NCI-H82 (cell line): ENCODE data around the gene TPP2.

Experiments
- DNase-seq: peaks from one replicate; lab custom pipeline; 2025; lab: John Stamatoyannopoulos, UW

The TPP2 gene

GRCh38 chr13:102596147-102597028 is at the start of gene TPP2:
TSS of gene TPP2 (plus strand) at chr13:102596986. CDS start at chr13:102597039, 53 bp downstream.
- DNase-seq = peak; percentile 99

- DNase-seq = no peak
Measured at GRCh38 chr13:102548811-102549210, 48.0 kb upstream of the TPP2 start.

- no peak for DNase-seq
Measured at GRCh38 chr13:102550507-102550906, 46.3 kb upstream of the TPP2 start.

GRCh38 chr13:102555914-102556553 is 40.8 kb upstream of the TPP2 start:
- peak; percentile 84 for DNase-seq

GRCh38 chr13:102556806-102557205 is 40.0 kb upstream of the TPP2 start:
- peak; percentile 40 for DNase-seq

GRCh38 chr13:102558029-102558428 is 38.8 kb upstream of the TPP2 start:
- DNase-seq = peak; percentile 57

GRCh38 chr13:102561933-102562332 is 34.9 kb upstream of the TPP2 start:
- no peak for DNase-seq

- no peak for DNase-seq
Measured at GRCh38 chr13:102563267-102563666, 33.5 kb upstream of the TPP2 start.

GRCh38 chr13:102564564-102564963 is 32.2 kb upstream of the TPP2 start:
- DNase-seq = no peak

GRCh38 chr13:102566513-102566912 is 30.3 kb upstream of the TPP2 start:
- no peak for DNase-seq

GRCh38 chr13:102567857-102568256 is 28.9 kb upstream of the TPP2 start:
- DNase-seq = no peak

GRCh38 chr13:102569488-102569887 is 27.3 kb upstream of the TPP2 start:
- DNase-seq = no peak

- DNase-seq = peak; percentile 64
Measured at GRCh38 chr13:102571075-102571474, 25.7 kb upstream of the TPP2 start.

- DNase-seq = no peak
Measured at GRCh38 chr13:102572323-102572722, 24.5 kb upstream of the TPP2 start.

GRCh38 chr13:102580552-102581169 is 16.1 kb upstream of the TPP2 start:
- peak; percentile 89 for DNase-seq

GRCh38 chr13:102582256-102582655 is 14.5 kb upstream of the TPP2 start:
- no peak for DNase-seq

GRCh38 chr13:102584434-102584833 is 12.4 kb upstream of the TPP2 start:
- no peak for DNase-seq

GRCh38 chr13:102586615-102587014 is 10.2 kb upstream of the TPP2 start:
- DNase-seq = no peak

- DNase-seq = peak; percentile 40
Measured at GRCh38 chr13:102587916-102588315, 8.9 kb upstream of the TPP2 start.

- peak; percentile 100 for DNase-seq
Measured at GRCh38 chr13:102589301-102589822, 7.4 kb upstream of the TPP2 start.

GRCh38 chr13:102591988-102592781 is 4.6 kb upstream of the TPP2 start:
- DNase-seq = peak; percentile 95

- DNase-seq = no peak
Measured at GRCh38 chr13:102593466-102593865, 3.3 kb upstream of the TPP2 start.
